Esophagus squamous epithelium (tissue), 5 donors: ENCODE data around the gene MAP3K9. TPM values are rescaled to one million over a fixed set of nuclear protein-coding genes. Genes with fewer than 3 reads are reported as not detected.
A peak's percentile ranks its signal among the peaks of the same experiment; 100 is the strongest.

Experiments
- DNase-seq: peaks from one replicate; lab custom pipeline; 2025; lab: John Stamatoyannopoulos, UW
- H3K27ac ChIP-seq, 4 donors: fragments of 200-600 bp; sonication (generic); one replicate each; pipeline ENCODE4 v1.5.1; 2016 to 2019; ENCODE audit warnings: mild to moderate bottlenecking in 1 of 4
- H3K27me3 ChIP-seq, 4 donors: fragments of 200-600 bp; sonication (generic); 1 replicate in 3 of 4; 2 replicates in 1 of 4; pipeline versions ENCODE4 v1.5.1 to v1.6.0; 2017 to 2021; ENCODE audit warnings: antibody characterized with exemption in 1 of 4
- H3K36me3 ChIP-seq, 3 donors: fragments of 200-600 bp; sonication (generic); one replicate each; pipeline ENCODE4 v1.5.1; 2016 to 2019
- H3K4me1 ChIP-seq, 3 donors: fragments of 200-600 bp; sonication (generic); one replicate each; pipeline ENCODE4 v1.5.1; 2017 to 2019
- H3K4me3 ChIP-seq, 4 donors: fragments of 200-600 bp; sonication (generic); 1 replicate in 3 of 4; 2 replicates in 1 of 4; pipeline ENCODE4 v1.5.1; 2016 to 2019; ENCODE audit warnings: mild to moderate bottlenecking in 2 of 4, moderate library complexity in 1 of 4
- H3K9me3 ChIP-seq, 3 donors: fragments of 200-600 bp; sonication (generic); one replicate each; pipeline ENCODE4 v1.5.1; 2016 to 2019
- CTCF ChIP-seq, 6 experiments: fragments of 450-650 bp in 4 of 6; fragments of 200-600 bp in 2 of 6; sonication (generic) in 2 of 6; IDR thresholded peaks; one replicate each; pipeline ENCODE4 v1.5.1; 2016 to 2019; ENCODE audit warnings: antibody characterized with exemption in 6 of 6, mild to moderate bottlenecking in 4 of 6, moderate library complexity in 4 of 6
- POLR2A ChIP-seq, 4 donors: fragments of 450-650 bp; IDR thresholded peaks; one replicate each; pipeline ENCODE4 v1.6.1; 2017; ENCODE audit warnings: antibody characterized with exemption in 4 of 4, mild to moderate bottlenecking in 4 of 4, moderate library complexity in 3 of 4
- WGBS, 2 donors: methylation state at CpG; one replicate each; pipeline ENCODE4 v1.1.5; 2018; 5-methylcytosine and 5-hydroxymethylcytosine counted together
- intact Hi-C: fragments of 100-400 bp; cut with DNase I; formaldehyde crosslinking; loops from one replicate; pipeline ENCODE4 v1.15.0; 2022
- total RNA-seq, 4 donors: library from RNA; depleted of rRNA; stranded (reverse); fragments of >200 nt; gene quantifications; one replicate each; pipeline ENCODE4 v1.1.0, GENCODE V29; 2016
- donor health status: DM: yes; HTN: yes; CAD: no.

MAP3K9 gene
- total RNA-seq, 4 donors from 2014 or later, result 8.1 to 34.0 (median 14.7) TPM

- Histone ChIP-seq H3K27me3 (no peaks in the 10 kb centered on the region), H3K4me1 (peaks cover 0 to 58% (median 6%) of the 10 kb centered on the region in 3 donors), H3K36me3 (no peaks in the 10 kb centered on the region), H3K27ac (peak overlapping the region in 3 of 4 donors; percentile 45 to 79 (median 63)), H3K9me3 (no peaks in the 10 kb centered on the region), H3K4me3 (no peak overlapping the region)
- WGBS, 2 donors, result 82 to 83% methylated on average over 1 of the region's 1 CpG
- no peak for DNase-seq
- TF ChIP-seq CTCF (IDR thresholded peaks at IDR 0.05) (no peak), POLR2A (IDR thresholded peaks at IDR 0.05) (no peak)
- intact Hi-C loops, result loop anchor here (5.0 kb wide), 1 partner anchor 90 kb away; no protein-coding TSS in a partner anchor
Observed at GRCh38 chr14:70716958-70717357, 92.4 kb downstream of the MAP3K9 start.

- WGBS, 2 donors, result 44 to 54% methylated on average over 5 of the region's 5 CpGs
- no peaks in the 10 kb centered on the region for H3K9me3 ChIP-seq
- TF ChIP-seq CTCF (IDR thresholded peaks at IDR 0.05) (no peak), POLR2A (IDR thresholded peaks at IDR 0.05) (no peak)
- H3K27me3 ChIP-seq, result no peaks in the 10 kb centered on the region
- peaks cover 0 to 53% (median 6%) of the 10 kb centered on the region in 3 donors for H3K4me1 ChIP-seq
- H3K36me3 ChIP-seq, result no peaks in the 10 kb centered on the region
- intact Hi-C loops, result loop anchor here (5.0 kb wide), 1 partner anchor 89 kb away; no protein-coding TSS in a partner anchor
- no peak for DNase-seq
- H3K4me3 ChIP-seq, result no peak overlapping the region
- peak overlapping the region in 3 of 4 donors; percentile 45 to 79 (median 63) for H3K27ac ChIP-seq
Observed at GRCh38 chr14:70716483-70716882, 92.8 kb downstream of the MAP3K9 start.

- DNase-seq, result no peak
- TF ChIP-seq CTCF (IDR thresholded peaks at IDR 0.05) (peak; percentile 43 to 75 (median 66)), POLR2A (IDR thresholded peaks at IDR 0.05) (no peak)
- no peaks in the 10 kb centered on the region for H3K9me3 ChIP-seq
- H3K27ac ChIP-seq, result peak overlapping the region in 2 of 4 donors; percentile 33 to 48
- no peaks in the 10 kb centered on the region for H3K36me3 ChIP-seq
- 12 to 19% methylated on average over 8 of the region's 8 CpGs for WGBS, 2 donors
- H3K4me3 ChIP-seq, result no peak overlapping the region
- intact Hi-C loops, result no loop called here
- H3K27me3 ChIP-seq, result no peaks in the 10 kb centered on the region
- peaks cover 3 to 51% (median 6%) of the 10 kb centered on the region in 3 donors for H3K4me1 ChIP-seq
Observed at GRCh38 chr14:70714055-70714550, 95.2 kb downstream of the MAP3K9 start.

GRCh38 chr14:70713511-70713916 lies 95.8 kb downstream of the MAP3K9 start:
- no peaks in the 10 kb centered on the region for H3K36me3 ChIP-seq
- H3K4me1 ChIP-seq, result peaks cover 3 to 51% (median 3%) of the 10 kb centered on the region in 3 donors
- H3K9me3 ChIP-seq, result no peaks in the 10 kb centered on the region
- peak overlapping the region; percentile 17 to 48 (median 26) for H3K27ac ChIP-seq
- no peak overlapping the region for H3K4me3 ChIP-seq
- TF ChIP-seq CTCF (IDR thresholded peaks at IDR 0.05) (no peak), POLR2A (IDR thresholded peaks at IDR 0.05) (no peak)
- WGBS, 2 donors, result 26 to 52% methylated on average over 3 of the region's 3 CpGs
- no peak for DNase-seq
- intact Hi-C loops, result no loop called here
- H3K27me3 ChIP-seq, result no peaks in the 10 kb centered on the region

- no peaks in the 10 kb centered on the region for H3K27me3 ChIP-seq
- no peaks in the 10 kb centered on the region for H3K9me3 ChIP-seq
- WGBS, 2 donors, result 94 to 95% methylated on average over 4 of the region's 4 CpGs
- intact Hi-C loops, result no loop called here
- no peak for DNase-seq
- H3K4me1 ChIP-seq, result peaks cover 3 to 51% (median 3%) of the 10 kb centered on the region in 3 donors
- no peaks in the 10 kb centered on the region for H3K36me3 ChIP-seq
- H3K4me3 ChIP-seq, result no peak overlapping the region
- peak overlapping the region in 3 of 4 donors; percentile 18 to 48 (median 33) for H3K27ac ChIP-seq
- TF ChIP-seq POLR2A (IDR thresholded peaks at IDR 0.05) (no peak), CTCF (IDR thresholded peaks at IDR 0.05) (no peak)
Observed at GRCh38 chr14:70713096-70713495, 96.2 kb downstream of the MAP3K9 start.
